ENCODE data around the gene KDM8. TPM values are rescaled to one million over a fixed set of nuclear protein-coding genes. Genes with fewer than 3 reads are reported as not detected.

KDM8 gene
- total RNA-seq, 1 experiment from 2014 or later = 5.3 TPM

DNA sequence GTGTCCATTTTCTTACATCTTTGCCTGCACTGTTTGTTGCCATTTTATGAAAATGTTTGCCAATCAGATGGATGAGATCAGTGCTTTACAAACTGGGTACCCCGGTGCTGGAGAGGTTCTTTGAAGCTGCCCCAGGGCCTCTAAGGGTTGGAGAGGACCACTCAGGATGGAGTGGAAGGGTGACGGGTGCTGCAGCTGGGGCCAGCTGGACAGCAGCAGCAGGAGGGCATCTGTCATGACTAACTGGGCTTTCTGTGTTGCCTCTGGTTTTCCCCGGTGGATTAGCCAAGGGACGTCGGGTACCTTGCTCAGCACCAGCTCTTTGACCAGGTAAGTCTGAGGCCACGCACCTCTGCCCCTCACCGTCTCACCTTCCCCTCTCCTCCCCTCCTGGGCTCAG lies 12.3 kb downstream of the KDM8 start:
- RAD21 ChIA-PET (ENCODE audit: low non-redundant PET in 1 of 2, low total read pairs in 2 of 2, uncharacterized antibody in 2 of 2, unreplicated experiment in 2 of 2) = no interaction called here
- no peaks in the 10 kb centered on the region for H4K20me1 ChIP-seq (ENCODE audit: insufficient read depth)
- no peak for TF ChIP-seq POLR2AphosphoS5 (IDR thresholded peaks at IDR 0.05; ENCODE audit: low read depth, low read length)
- no peak for TF ChIP-seq CEBPB (IDR thresholded peaks at IDR 0.05; ENCODE audit: low read depth)
- TF ChIP-seq, protein P1, sequence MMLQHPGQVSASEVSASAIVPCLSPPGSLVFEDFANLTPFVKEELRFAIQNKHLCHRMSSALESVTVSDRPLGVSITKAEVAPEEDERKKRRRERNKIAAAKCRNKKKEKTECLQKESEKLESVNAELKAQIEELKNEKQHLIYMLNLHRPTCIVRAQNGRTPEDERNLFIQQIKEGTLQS (IDR thresholded peaks at IDR 0.05) = no peak
- H2AFZ ChIP-seq (ENCODE audit: low read depth, low read length, poor library complexity, severe bottlenecking) = no peak overlapping the region
- BruUV-seq (replicated peaks) = no TSS peak
- H3K27ac ChIP-seq (ENCODE audit: low read depth, low read length) = no peak overlapping the region
- no peaks in the 10 kb centered on the region for H3K79me2 ChIP-seq (ENCODE audit: insufficient read depth, low read length)
- H3K9me3 ChIP-seq (ENCODE audit: control insufficient read depth in 1 of 2, insufficient read depth in 1 of 2, low read depth in 1 of 2, low read length in 2 of 2) = no peaks in the 10 kb centered on the region
- POLR2A ChIA-PET = no interaction called here
- no peaks in the 10 kb centered on the region for H3K36me3 ChIP-seq (ENCODE audit: control insufficient read depth in 1 of 2, insufficient read depth in 2 of 2, low read length in 2 of 2)
- ATAC-seq (no peak), DNase-seq (ENCODE audit: low read depth, low spot score) (no peak)
- no peak overlapping the region for H3K4me2 ChIP-seq (ENCODE audit: low read length)
- no peaks in the 10 kb centered on the region for H3K27me3 ChIP-seq (ENCODE audit: insufficient read depth, low read length)
- H3K4me1 ChIP-seq (ENCODE audit: control insufficient read depth in 1 of 2, insufficient read depth in 2 of 2, low read length in 2 of 2) = no peaks in the 10 kb centered on the region
- intact Hi-C loops (cut with micrococcal nuclease) = no loop called here
- no peak overlapping the region for H3K9ac ChIP-seq (ENCODE audit: low read length)
- CTCF ChIA-PET = no interaction called here
- no peak overlapping the region for H3K4me3 ChIP-seq (replicated peaks in 1 of 2; ENCODE audit: low read depth in 1 of 2, low read length in 2 of 2)
- no peaks in the 10 kb centered on the region for H3K9me2 ChIP-seq (ENCODE audit: insufficient read depth)

DNA sequence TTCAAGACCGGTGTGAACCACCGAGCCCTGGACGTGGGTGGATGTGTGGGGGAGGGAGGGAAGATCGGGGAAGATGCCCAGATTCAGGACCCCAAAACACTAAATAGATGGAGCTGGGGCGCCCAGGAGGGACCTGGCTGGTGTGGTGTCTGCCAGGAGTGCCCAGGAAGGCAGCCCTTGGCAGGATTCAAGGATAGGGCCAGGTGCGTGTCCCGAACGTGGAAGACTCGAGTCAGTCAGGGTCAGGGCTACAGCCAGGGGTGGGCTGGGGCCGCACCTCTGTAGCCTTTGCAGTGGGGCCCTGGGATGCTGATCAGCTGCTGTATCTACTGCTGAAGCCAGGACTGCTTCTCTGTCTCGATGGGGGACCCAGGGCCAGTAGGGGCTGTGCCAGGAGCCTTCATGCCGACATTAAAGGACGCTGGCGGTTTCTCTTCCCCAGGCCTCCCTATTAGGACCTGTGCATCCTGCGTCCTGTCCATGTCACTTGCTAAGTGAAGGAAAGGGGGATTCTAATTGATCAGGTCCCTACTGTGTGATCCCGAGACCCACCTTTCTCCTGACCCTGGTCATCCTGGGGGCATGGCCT lies 13.1 kb downstream of the KDM8 start:
- Histone ChIP-seq H3K9me2 (ENCODE audit: insufficient read depth) (no peaks in the 10 kb centered on the region), H3K36me3 (ENCODE audit: control insufficient read depth in 1 of 2, insufficient read depth in 2 of 2, low read length in 2 of 2) (no peaks in the 10 kb centered on the region), H3K27ac (ENCODE audit: low read depth, low read length) (no peak overlapping the region), H2AFZ (ENCODE audit: low read depth, low read length, poor library complexity, severe bottlenecking) (no peak overlapping the region), H3K4me1 (ENCODE audit: control insufficient read depth in 1 of 2, insufficient read depth in 2 of 2, low read length in 2 of 2) (no peaks in the 10 kb centered on the region), H3K27me3 (ENCODE audit: insufficient read depth, low read length) (no peaks in the 10 kb centered on the region), H3K79me2 (ENCODE audit: insufficient read depth, low read length) (no peaks in the 10 kb centered on the region), H4K20me1 (ENCODE audit: insufficient read depth) (no peaks in the 10 kb centered on the region), H3K9me3 (ENCODE audit: control insufficient read depth in 1 of 2, insufficient read depth in 1 of 2, low read depth in 1 of 2, low read length in 2 of 2) (no peaks in the 10 kb centered on the region), H3K4me2 (ENCODE audit: low read length) (no peak overlapping the region), H3K4me3 (replicated peaks in 1 of 2; ENCODE audit: low read depth in 1 of 2, low read length in 2 of 2) (no peak overlapping the region), H3K9ac (ENCODE audit: low read length) (no peak overlapping the region)
- CTCF ChIA-PET = no interaction called here
- ATAC-seq = no peak
- BruUV-seq (replicated peaks) = no TSS peak
- intact Hi-C loops (cut with micrococcal nuclease) = no loop called here
- RAD21 ChIA-PET (ENCODE audit: low non-redundant PET in 1 of 2, low total read pairs in 2 of 2, uncharacterized antibody in 2 of 2, unreplicated experiment in 2 of 2) = no interaction called here
- POLR2A ChIA-PET = no interaction called here
- TF ChIP-seq, protein P2, sequence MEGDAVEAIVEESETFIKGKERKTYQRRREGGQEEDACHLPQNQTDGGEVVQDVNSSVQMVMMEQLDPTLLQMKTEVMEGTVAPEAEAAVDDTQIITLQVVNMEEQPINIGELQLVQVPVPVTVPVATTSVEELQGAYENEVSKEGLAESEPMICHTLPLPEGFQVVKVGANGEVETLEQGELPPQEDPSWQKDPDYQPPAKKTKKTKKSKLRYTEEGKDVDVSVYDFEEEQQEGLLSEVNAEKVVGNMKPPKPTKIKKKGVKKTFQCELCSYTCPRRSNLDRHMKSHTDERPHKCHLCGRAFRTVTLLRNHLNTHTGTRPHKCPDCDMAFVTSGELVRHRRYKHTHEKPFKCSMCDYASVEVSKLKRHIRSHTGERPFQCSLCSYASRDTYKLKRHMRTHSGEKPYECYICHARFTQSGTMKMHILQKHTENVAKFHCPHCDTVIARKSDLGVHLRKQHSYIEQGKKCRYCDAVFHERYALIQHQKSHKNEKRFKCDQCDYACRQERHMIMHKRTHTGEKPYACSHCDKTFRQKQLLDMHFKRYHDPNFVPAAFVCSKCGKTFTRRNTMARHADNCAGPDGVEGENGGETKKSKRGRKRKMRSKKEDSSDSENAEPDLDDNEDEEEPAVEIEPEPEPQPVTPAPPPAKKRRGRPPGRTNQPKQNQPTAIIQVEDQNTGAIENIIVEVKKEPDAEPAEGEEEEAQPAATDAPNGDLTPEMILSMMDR (IDR thresholded peaks at IDR 0.05 in 2 of 3, conservative IDR thresholded peaks at IDR 0.05 in 1 of 3; ENCODE audit: borderline replicate concordance in 1 of 3, insufficient read depth in 1 of 3, low read depth in 2 of 3, low read length in 2 of 3) = no peak
- TF ChIP-seq RAD21 (IDR thresholded peaks at IDR 0.05; ENCODE audit: low read depth) = no peak
- TF ChIP-seq EZH2phosphoT487 (IDR thresholded peaks at IDR 0.05; ENCODE audit: borderline replicate concordance) = no peak
- TF ChIP-seq YY1 (IDR thresholded peaks at IDR 0.05; ENCODE audit: extremely low read depth, insufficient replicate concordance, low read depth, low read length) = no peak
- DNase-seq (ENCODE audit: low read depth, low spot score) = no peak

Data from HCT116 (cell line).